ENCODE measurements around the gene TEX44.
A peak's percentile ranks its signal among the peaks of the same experiment; 100 is the strongest.

Gene TEX44

GRCh38 chr2:231627384-231628120, 34.9 kb downstream of the TEX44 start:
- DNase-seq (ENCODE audit: insufficient read length, low spot score): no peak
- FAIRE-seq: no peak
- TF ChIP-seq POLR2AphosphoS5 (IDR thresholded peaks at IDR 0.05; ENCODE audit: low read depth, low read length) (no peak), PAX5 (IDR thresholded peaks at IDR 0.05; ENCODE audit: insufficient read depth, low read length, severe bottlenecking) (no peak), TAF1 (IDR thresholded peaks at IDR 0.05; ENCODE audit: low read depth, low read length) (no peak), SPI1 (IDR thresholded peaks at IDR 0.05; ENCODE audit: low read depth, low read length) (no peak)

DNA sequence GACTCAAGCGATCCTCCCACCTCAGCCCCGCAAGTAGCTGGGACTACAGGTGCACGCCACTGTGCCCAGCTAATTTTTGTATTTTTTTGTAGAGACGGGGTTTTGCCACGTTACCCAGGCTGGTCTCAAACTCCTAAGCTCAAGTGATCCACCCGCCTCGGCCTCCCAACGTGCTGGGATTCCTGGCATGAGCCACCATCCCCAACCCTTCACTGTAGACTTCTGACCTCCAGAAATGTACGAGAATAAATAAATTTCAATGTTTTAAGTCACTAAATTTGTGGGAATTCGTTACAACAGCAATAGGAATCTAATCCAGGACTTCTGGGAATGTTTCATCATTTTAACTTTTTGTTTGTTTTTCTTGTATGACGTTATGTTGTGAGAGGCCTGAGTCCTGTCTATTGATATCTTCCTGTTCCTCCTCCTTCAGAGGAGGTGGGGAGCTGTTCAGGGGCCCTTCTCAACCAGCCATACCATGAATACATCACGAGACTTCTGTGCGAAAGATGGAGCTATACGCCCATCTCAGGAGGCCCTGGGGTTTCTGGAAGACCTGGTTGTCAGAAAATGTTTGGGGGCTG, 40.0 kb downstream of the TEX44 start:
- TF ChIP-seq POLR2AphosphoS5 (IDR thresholded peaks at IDR 0.05; ENCODE audit: low read depth, low read length) (no peak), POLR2A (IDR thresholded peaks at IDR 0.05; ENCODE audit: low read depth, low read length) (no peak), POU2F2 (IDR thresholded peaks at IDR 0.05; ENCODE audit: low read depth, low read length) (no peak), PAX5 (IDR thresholded peaks at IDR 0.05; ENCODE audit: insufficient read depth, low read length, severe bottlenecking) (no peak), TAF1 (IDR thresholded peaks at IDR 0.05; ENCODE audit: low read depth, low read length) (no peak), SPI1 (IDR thresholded peaks at IDR 0.05; ENCODE audit: low read depth, low read length) (no peak)
- no peak for DNase-seq (ENCODE audit: insufficient read length, low spot score)
- FAIRE-seq: no peak

DNA sequence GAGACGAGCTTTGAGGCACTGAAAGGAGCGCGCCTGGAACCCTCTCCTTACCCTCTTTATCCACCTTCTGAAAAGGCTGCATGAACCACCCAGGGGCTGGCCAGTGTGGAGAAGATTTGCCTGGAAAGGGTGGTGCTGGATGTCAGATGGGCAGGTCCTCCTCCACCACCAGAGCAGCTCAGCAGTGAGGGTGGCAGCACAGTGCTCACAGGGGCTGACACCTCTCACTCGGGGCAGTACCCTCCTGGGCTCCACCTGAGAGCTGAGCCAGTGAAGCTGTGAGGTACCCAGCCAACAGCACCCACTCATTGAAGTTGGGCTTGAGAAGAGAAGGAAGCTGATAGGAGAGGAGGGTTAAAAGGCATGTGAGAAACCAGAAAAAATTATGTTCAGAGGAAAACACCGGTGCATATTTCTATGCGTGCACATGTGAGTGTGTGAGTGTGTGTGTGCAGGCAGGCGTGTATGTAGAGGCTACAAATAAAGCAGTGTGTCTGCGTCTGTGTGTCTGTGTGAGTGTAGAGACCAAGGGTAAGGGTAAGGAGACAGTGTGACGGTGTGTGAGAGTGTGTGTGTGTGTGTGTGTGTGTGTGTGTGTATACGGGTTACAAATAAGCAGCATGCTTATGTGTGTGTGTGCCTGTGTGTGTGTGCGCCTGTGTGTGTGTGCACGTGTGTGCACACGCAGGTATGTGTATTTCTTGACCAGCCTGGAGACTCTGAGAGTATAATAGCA, 40.7 kb downstream of the TEX44 start:
- no peak for DNase-seq (ENCODE audit: insufficient read length, low spot score)
- peak; percentile 5 for FAIRE-seq
- TF ChIP-seq POU2F2 (IDR thresholded peaks at IDR 0.05; ENCODE audit: low read depth, low read length): no peak
- TF ChIP-seq PAX5 (IDR thresholded peaks at IDR 0.05; ENCODE audit: insufficient read depth, low read length, severe bottlenecking): no peak
- TF ChIP-seq TAF1 (IDR thresholded peaks at IDR 0.05; ENCODE audit: low read depth, low read length): no peak
- no peak for TF ChIP-seq POLR2A (IDR thresholded peaks at IDR 0.05; ENCODE audit: low read depth, low read length)
- TF ChIP-seq SPI1 (IDR thresholded peaks at IDR 0.05; ENCODE audit: low read depth, low read length): no peak
- no peak for TF ChIP-seq POLR2AphosphoS5 (IDR thresholded peaks at IDR 0.05; ENCODE audit: low read depth, low read length)

- no peak for TF ChIP-seq POU2F2 (IDR thresholded peaks at IDR 0.05; ENCODE audit: low read depth, low read length)
- no peak for TF ChIP-seq POLR2A (IDR thresholded peaks at IDR 0.05; ENCODE audit: low read depth, low read length)
- no peak for TF ChIP-seq SPI1 (IDR thresholded peaks at IDR 0.05; ENCODE audit: low read depth, low read length)
- TF ChIP-seq POLR2AphosphoS5 (IDR thresholded peaks at IDR 0.05; ENCODE audit: low read depth, low read length): no peak
- TF ChIP-seq TAF1 (IDR thresholded peaks at IDR 0.05; ENCODE audit: low read depth, low read length): no peak
- no peak for TF ChIP-seq PAX5 (IDR thresholded peaks at IDR 0.05; ENCODE audit: insufficient read depth, low read length, severe bottlenecking)
- FAIRE-seq (no peak), DNase-seq (ENCODE audit: insufficient read length, low spot score) (no peak)
Measured at GRCh38 chr2:231634412-231634811, 41.7 kb downstream of the TEX44 start.

- no peak for TF ChIP-seq TAF1 (IDR thresholded peaks at IDR 0.05; ENCODE audit: low read depth, low read length)
- TF ChIP-seq POLR2AphosphoS5 (IDR thresholded peaks at IDR 0.05; ENCODE audit: low read depth, low read length): no peak
- TF ChIP-seq POU2F2 (IDR thresholded peaks at IDR 0.05; ENCODE audit: low read depth, low read length): no peak
- TF ChIP-seq PAX5 (IDR thresholded peaks at IDR 0.05; ENCODE audit: insufficient read depth, low read length, severe bottlenecking): no peak
- no peak for TF ChIP-seq POLR2A (IDR thresholded peaks at IDR 0.05; ENCODE audit: low read depth, low read length)
- TF ChIP-seq SPI1 (IDR thresholded peaks at IDR 0.05; ENCODE audit: low read depth, low read length): no peak
- FAIRE-seq (no peak), DNase-seq (ENCODE audit: insufficient read length, low spot score) (no peak)
Measured at GRCh38 chr2:231634951-231635875, 42.5 kb downstream of the TEX44 start.

- no peak for DNase-seq (ENCODE audit: insufficient read length, low spot score)
- TF ChIP-seq POLR2AphosphoS5 (IDR thresholded peaks at IDR 0.05; ENCODE audit: low read depth, low read length) (no peak), SPI1 (IDR thresholded peaks at IDR 0.05; ENCODE audit: low read depth, low read length) (no peak), POLR2A (IDR thresholded peaks at IDR 0.05; ENCODE audit: low read depth, low read length) (no peak), TAF1 (IDR thresholded peaks at IDR 0.05; ENCODE audit: low read depth, low read length) (no peak), POU2F2 (IDR thresholded peaks at IDR 0.05; ENCODE audit: low read depth, low read length) (no peak), PAX5 (IDR thresholded peaks at IDR 0.05; ENCODE audit: insufficient read depth, low read length, severe bottlenecking) (no peak)
- no peak for FAIRE-seq
Measured at GRCh38 chr2:231640241-231640640, 47.6 kb downstream of the TEX44 start.

DNA sequence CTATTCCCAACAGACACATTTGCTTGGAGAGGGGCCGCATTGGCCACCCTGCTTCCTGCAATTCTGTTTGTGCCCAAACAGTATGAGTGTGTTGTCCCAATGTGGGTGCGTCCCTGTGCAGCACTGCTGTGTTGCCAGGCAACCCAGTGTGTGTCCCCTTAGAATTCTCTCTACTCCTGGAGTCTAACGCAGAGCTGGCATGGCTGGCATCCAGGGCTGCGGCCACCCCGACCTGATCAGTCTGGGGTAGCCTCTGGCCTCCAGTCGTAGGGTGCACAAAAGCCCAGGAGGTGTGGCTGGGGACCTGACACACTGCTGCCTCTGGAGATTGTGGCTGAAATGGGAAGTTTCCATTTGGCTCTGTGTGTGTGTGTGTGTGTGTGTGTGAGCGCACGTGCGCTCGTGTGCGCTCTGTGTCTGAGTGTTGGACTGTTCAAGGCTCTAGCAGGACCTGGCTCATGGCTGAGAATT, 48.0 kb downstream of the TEX44 start:
- DNase-seq (ENCODE audit: insufficient read length, low spot score) (no peak), FAIRE-seq (peak; percentile 45)
- TF ChIP-seq SPI1 (IDR thresholded peaks at IDR 0.05; ENCODE audit: low read depth, low read length) (no peak), POU2F2 (IDR thresholded peaks at IDR 0.05; ENCODE audit: low read depth, low read length) (no peak), TAF1 (IDR thresholded peaks at IDR 0.05; ENCODE audit: low read depth, low read length) (no peak), PAX5 (IDR thresholded peaks at IDR 0.05; ENCODE audit: insufficient read depth, low read length, severe bottlenecking) (no peak), POLR2AphosphoS5 (IDR thresholded peaks at IDR 0.05; ENCODE audit: low read depth, low read length) (no peak), POLR2A (IDR thresholded peaks at IDR 0.05; ENCODE audit: low read depth, low read length) (no peak)

GRCh38 chr2:231642631-231643494, 50.2 kb downstream of the TEX44 start:
- FAIRE-seq (peak; percentile 87), DNase-seq (ENCODE audit: insufficient read length, low spot score) (no peak)
- TF ChIP-seq POLR2AphosphoS5 (IDR thresholded peaks at IDR 0.05; ENCODE audit: low read depth, low read length): no peak
- TF ChIP-seq SPI1 (IDR thresholded peaks at IDR 0.05; ENCODE audit: low read depth, low read length): no peak
- no peak for TF ChIP-seq TAF1 (IDR thresholded peaks at IDR 0.05; ENCODE audit: low read depth, low read length)
- peak; percentile 19; the same call in 1 of the 2 replicates for TF ChIP-seq POU2F2 (IDR thresholded peaks at IDR 0.05; ENCODE audit: low read depth, low read length)
- TF ChIP-seq PAX5 (IDR thresholded peaks at IDR 0.05; ENCODE audit: insufficient read depth, low read length, severe bottlenecking): no peak
- TF ChIP-seq POLR2A (IDR thresholded peaks at IDR 0.05; ENCODE audit: low read depth, low read length): no peak

Data from GM12891 (cell line).